ENCODE data around the gene IFIT1B. TPM values are rescaled to one million over a fixed set of nuclear protein-coding genes. Genes with fewer than 3 reads are reported as not detected.
A peak's percentile ranks its signal among the peaks of the same experiment; 100 is the strongest.

IFIT1B gene
- total and polyA plus RNA-seq, 9 of the 15 experiments (the other 6 are each of a cell fraction or from before 2014, with no cell fraction given), result not detected

DNA sequence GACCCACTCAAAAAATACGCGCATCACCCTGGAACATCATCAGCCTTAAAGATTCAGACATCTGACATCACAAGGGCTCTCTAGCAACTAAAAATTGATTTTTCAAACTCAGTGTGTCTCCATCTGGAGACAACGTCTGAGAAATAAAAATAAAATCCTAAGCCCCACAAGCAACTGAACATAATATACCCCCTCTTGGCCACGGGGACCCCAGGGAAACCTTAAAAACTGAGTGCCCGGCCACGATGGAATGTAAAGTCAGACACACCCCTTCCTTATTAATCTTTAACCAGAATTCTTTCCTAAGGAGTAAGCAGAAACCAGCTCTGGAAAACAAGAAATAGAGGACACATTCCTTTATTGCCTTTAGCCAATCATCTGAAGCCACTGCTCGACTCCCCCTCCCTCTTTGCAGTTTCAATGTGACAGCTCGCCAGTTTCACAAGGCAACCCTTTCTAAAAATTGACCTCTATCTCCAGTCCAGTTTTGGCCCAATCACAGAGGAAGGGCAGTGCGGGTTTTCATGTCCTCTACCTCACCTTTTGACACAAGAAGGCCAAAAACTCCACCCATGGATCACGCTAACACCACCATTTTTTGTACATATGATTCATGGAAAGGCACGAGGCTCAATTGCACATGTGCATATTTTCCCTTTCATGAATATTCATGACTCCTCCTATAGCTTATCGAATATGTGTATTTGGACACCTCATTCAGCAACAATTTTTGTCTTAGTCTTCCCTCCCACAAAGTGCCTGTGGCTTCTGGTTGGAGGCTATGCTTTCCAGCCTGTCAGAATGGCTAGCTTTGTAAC lies 25.9 kb upstream of the IFIT1B start (continued):
- TF ChIP-seq, protein P1, sequence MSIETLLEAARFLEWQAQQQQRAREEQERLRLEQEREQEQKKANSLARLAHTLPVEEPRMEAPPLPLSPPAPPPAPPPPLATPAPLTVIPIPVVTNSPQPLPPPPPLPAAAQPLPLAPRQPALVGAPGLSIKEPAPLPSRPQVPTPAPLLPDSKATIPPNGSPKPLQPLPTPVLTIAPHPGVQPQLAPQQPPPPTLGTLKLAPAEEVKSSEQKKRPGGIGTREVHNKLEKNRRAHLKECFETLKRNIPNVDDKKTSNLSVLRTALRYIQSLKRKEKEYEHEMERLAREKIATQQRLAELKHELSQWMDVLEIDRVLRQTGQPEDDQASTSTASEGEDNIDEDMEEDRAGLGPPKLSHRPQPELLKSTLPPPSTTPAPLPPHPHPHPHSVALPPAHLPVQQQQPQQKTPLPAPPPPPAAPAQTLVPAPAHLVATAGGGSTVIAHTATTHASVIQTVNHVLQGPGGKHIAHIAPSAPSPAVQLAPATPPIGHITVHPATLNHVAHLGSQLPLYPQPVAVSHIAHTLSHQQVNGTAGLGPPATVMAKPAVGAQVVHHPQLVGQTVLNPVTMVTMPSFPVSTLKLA (conservative IDR thresholded peaks at IDR 0.05), result peak in 1 of 2 experiments; percentile 41; a peak in 2 of 4 replicates
- TF ChIP-seq SP2 (IDR thresholded peaks at IDR 0.05; ENCODE audit: extremely low read depth, low read depth, low read length, poor library complexity, severe bottlenecking) (no peak), FOSL1 (tag; conservative IDR thresholded peaks at IDR 0.05) (peak; percentile 75), PML (IDR thresholded peaks at IDR 0.05; ENCODE audit: low read length) (no peak), MEIS2 (IDR thresholded peaks at IDR 0.05; ENCODE audit: partially characterized antibody) (peak; percentile 3)

DNA sequence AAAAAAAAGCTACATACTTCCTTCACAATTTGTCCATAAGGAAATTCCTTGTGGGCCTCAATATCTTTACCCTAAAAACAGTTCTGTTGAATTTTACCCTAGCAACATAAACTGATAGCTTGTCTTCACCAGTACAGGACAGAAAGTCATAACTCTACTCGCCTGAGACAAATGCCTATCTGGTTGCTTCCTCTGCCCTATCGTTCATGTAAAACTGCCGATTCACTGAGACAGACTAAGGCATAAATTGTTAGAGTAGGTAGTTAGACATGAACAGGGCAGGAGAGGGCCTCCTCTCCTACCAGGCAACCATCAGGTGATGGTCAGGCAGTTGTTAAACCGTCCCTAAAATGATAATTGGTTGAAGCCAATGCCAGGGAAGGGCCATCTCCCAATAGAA lies 25.1 kb upstream of the IFIT1B start:
- H3K4me1 ChIP-seq (replicated peaks in 1 of 2; ENCODE audit: control insufficient read depth in 2 of 2, insufficient read depth in 2 of 2, low read length in 2 of 2), result peaks cover 5 to 30% of the 10 kb centered on the region in 2 experiments; a peak in 4 of 5 replicates
- ATAC-seq (peak; percentile 77), DNase-seq (ENCODE audit: extremely low read depth in 1 of 4, low spot score in 3 of 4) (peak in 2 of 4 experiments; percentile 20 to 62), FAIRE-seq (peak; percentile 81)
- no peak overlapping the region; the same call in 1 of the 2 replicates for H3K4me2 ChIP-seq (ENCODE audit: insufficient read depth, low read length)
- CTCF ChIA-PET (ENCODE audit: low intra/inter-chr PET ratio), result no interaction called here
- H3K9me3 ChIP-seq (replicated peaks; ENCODE audit: control insufficient read depth, insufficient read depth, low read depth, low read length), result no peaks in the 10 kb centered on the region; the same call in 1 of the 2 replicates
- peak overlapping the region in 1 of 2 experiments; percentile 12; a peak in 1 of 4 replicates for H3K9ac ChIP-seq (ENCODE audit: insufficient read depth in 1 of 2, low read depth in 2 of 2, low read length in 2 of 2)
- POLR2A ChIA-PET, result interaction anchor here (1.0 kb wide), 1 partner anchor 10 kb away, joined by 4 read pairs; no protein-coding TSS in a partner anchor
- in situ Hi-C loops (cut with MboI) (no loop called here), intact Hi-C loops (cut with micrococcal nuclease) (no loop called here)
- H3K27ac ChIP-seq (ENCODE audit: extremely low read depth, low read depth, low read length), result peak overlapping the region; percentile 66
- H3K27me3 ChIP-seq (ENCODE audit: control insufficient read depth in 2 of 2, insufficient read depth in 2 of 2, low read length in 2 of 2), result no peaks in the 10 kb centered on the region
- no peaks in the 10 kb centered on the region for H3K36me3 ChIP-seq (ENCODE audit: control insufficient read depth, insufficient read depth, low read length)
- BruUV-seq (replicated peaks), result no TSS peak
- H4K20me1 ChIP-seq (replicated peaks; ENCODE audit: control insufficient read depth, insufficient read depth, low read length), result no peaks in the 10 kb centered on the region
- H3K4me3 ChIP-seq, result no peak overlapping the region
- H3K9me1 ChIP-seq (ENCODE audit: control insufficient read depth, insufficient read depth, low read length), result no peaks in the 10 kb centered on the region
- WGBS (ENCODE audit: insufficient coverage, low coverage, missing lambda C conversion rate), result 4% methylated on average over 4 of the region's 4 CpGs
- H2AFZ ChIP-seq (ENCODE audit: low read depth, low read length), result peak overlapping the region; percentile 59; the same call in 1 of the 2 replicates
- H3K79me2 ChIP-seq (ENCODE audit: control insufficient read depth, insufficient read depth, low read length), result no peaks in the 10 kb centered on the region
- TF ChIP-seq RBM14 (IDR thresholded peaks at IDR 0.05; ENCODE audit: borderline replicate concordance, insufficient read depth, low read depth, low read length) (no peak), NFXL1 (CRISPR knock-in tag; IDR thresholded peaks at IDR 0.05) (no peak), NFE2 (IDR thresholded peaks at IDR 0.05; ENCODE audit: low read depth) (peak; percentile 83), PCBP2 (IDR thresholded peaks at IDR 0.05; ENCODE audit: low read depth, low read length, poor library complexity, severe bottlenecking) (no peak), MECOM (CRISPR knock-in tag; IDR thresholded peaks at IDR 0.05) (peak; percentile 97), ASH1L (IDR thresholded peaks at IDR 0.05; ENCODE audit: borderline replicate concordance, low read depth, partially characterized antibody) (no peak), MAFK (IDR thresholded peaks at IDR 0.05; ENCODE audit: low read length) (peak; percentile 33; the same call in 1 of the 2 replicates), NFE2L1 (tag; IDR thresholded peaks at IDR 0.05; ENCODE audit: borderline replicate concordance, low read depth) (no peak), GABPB1 (CRISPR knock-in tag; IDR thresholded peaks at IDR 0.05) (no peak), NR2C2 (CRISPR knock-in tag; IDR thresholded peaks at IDR 0.05) (no peak), NR2C2 (tag; IDR thresholded peaks at IDR 0.05) (no peak; the same call in 1 of the 2 replicates), CTBP1 (IDR thresholded peaks at IDR 0.05; ENCODE audit: borderline replicate concordance) (no peak), CBX1 (IDR thresholded peaks at IDR 0.05; ENCODE audit: low read depth) (no peak), ZZZ3 (IDR thresholded peaks at IDR 0.05) (no peak), KLF6 (CRISPR knock-in tag; IDR thresholded peaks at IDR 0.05; ENCODE audit: borderline replicate concordance) (no peak), SLC30A9 (CRISPR knock-in tag; IDR thresholded peaks at IDR 0.05) (no peak)

Measured in K562 (cell line).